Dendritic cell treated with granulocyte-macrophage colony-stimulating factor and Interleukin-4, amounts not matched to agents 40 ng/mL and 50 ng/mL, for 4 days (primary cell): Measurements from ENCODE around the gene RASL11B.
"Not testable (repeated sequence)": the region's sequence is repeated elsewhere in the genome, so short reads cannot be mapped to it uniquely, and the experiment has no call there.

Experiments used
- H3K27ac Mint-ChIP-seq: one replicate; pipeline ENCODE4 v1.8.0; 2022; ENCODE audit warnings: mild to moderate bottlenecking, mixed read lengths
- H3K27me3 Mint-ChIP-seq: one replicate; pipeline ENCODE4 v1.8.0; 2022; ENCODE audit warnings: mild to moderate bottlenecking, mixed read lengths
- H3K36me3 Mint-ChIP-seq: one replicate; pipeline ENCODE4 v1.8.0; 2022; ENCODE audit warnings: low read depth, mixed read lengths
- H3K4me1 Mint-ChIP-seq: one replicate; pipeline ENCODE4 v1.8.0; 2022; ENCODE audit warnings: low read depth, mixed read lengths
- H3K4me3 Mint-ChIP-seq: one replicate; pipeline ENCODE4 v1.8.0; 2022; ENCODE audit warnings: mild to moderate bottlenecking, moderate library complexity, mixed read lengths
- H3K9me3 Mint-ChIP-seq: one replicate; pipeline ENCODE4 v1.8.0; 2022; ENCODE audit warnings: mixed read lengths
- intact Hi-C: fragments of 100-400 bp; cut with micrococcal nuclease; formaldehyde crosslinking; loops from one replicate; pipeline ENCODE4 v1.15.0; 2022

The RASL11B gene

GRCh38 chr4:52861879-52862616, at the start of gene RASL11B:
Gene RASL11B, plus strand, starts transcription at chr4:52862317. Its CDS starts 191 bp downstream, at chr4:52862508.
- Mint-ChIP-seq H3K27ac (no peak within 1 kb of the TSS), H3K27me3 (peaks cover 48% of the 10 kb centered on the region), H3K4me3 (peak within 1 kb of the TSS; percentile 84), H3K36me3 (no peaks in the 10 kb centered on the region), H3K9me3 (peaks cover 11% of the 10 kb centered on the region), H3K4me1 (peaks cover 7% of the 10 kb centered on the region)
- intact Hi-C loops = loop anchor here (5.0 to 10.0 kb wide), 2 partner anchors 150 to 207 kb away; partner anchors contain the start of gene USP46

GRCh38 chr4:52813546-52813945, 48.6 kb upstream of the RASL11B start:
- Mint-ChIP-seq H3K4me1 (no peaks in the 10 kb centered on the region), H3K27ac (no peak overlapping the region), H3K27me3 (peaks cover 1% of the 10 kb centered on the region), H3K4me3 (no peak overlapping the region), H3K36me3 (no peaks in the 10 kb centered on the region), H3K9me3 (no peaks in the 10 kb centered on the region)
- intact Hi-C loops = no loop called here

DNA sequence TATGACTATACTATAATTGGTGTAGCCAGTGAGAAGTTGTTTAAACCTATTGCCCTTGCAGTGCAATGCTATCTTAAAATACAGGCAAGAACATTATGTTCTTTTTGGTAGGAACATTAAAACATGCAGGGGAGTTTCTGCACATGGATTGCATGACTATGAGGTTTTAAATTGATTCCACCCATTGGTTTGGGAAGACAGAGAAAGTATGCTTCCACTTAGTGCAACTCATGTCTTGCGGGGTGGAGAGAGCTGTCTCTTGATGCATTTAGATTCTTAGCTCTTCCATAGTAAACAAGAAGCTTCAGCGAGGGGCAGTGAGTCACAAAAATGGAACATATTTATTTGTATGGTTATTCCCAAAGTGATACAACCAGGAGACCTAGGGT, 39.5 kb upstream of the RASL11B start:
- H3K27ac Mint-ChIP-seq = no peak overlapping the region
- no peak overlapping the region for H3K4me3 Mint-ChIP-seq
- no peaks in the 10 kb centered on the region for H3K9me3 Mint-ChIP-seq
- no peaks in the 10 kb centered on the region for H3K4me1 Mint-ChIP-seq
- no peaks in the 10 kb centered on the region for H3K36me3 Mint-ChIP-seq
- intact Hi-C loops = no loop called here
- H3K27me3 Mint-ChIP-seq = no peaks in the 10 kb centered on the region

GRCh38 chr4:52822972-52823701, 39.0 kb upstream of the RASL11B start:
- Mint-ChIP-seq H3K4me3 (no peak overlapping the region), H3K27ac (no peak overlapping the region), H3K36me3 (no peaks in the 10 kb centered on the region), H3K27me3 (no peaks in the 10 kb centered on the region), H3K9me3 (no peaks in the 10 kb centered on the region), H3K4me1 (no peaks in the 10 kb centered on the region)
- intact Hi-C loops = no loop called here

- H3K4me1 Mint-ChIP-seq = no peaks in the 10 kb centered on the region
- intact Hi-C loops = no loop called here
- no peaks in the 10 kb centered on the region for H3K9me3 Mint-ChIP-seq
- no peaks in the 10 kb centered on the region for H3K36me3 Mint-ChIP-seq
- no peak overlapping the region for H3K27ac Mint-ChIP-seq
- no peak overlapping the region for H3K4me3 Mint-ChIP-seq
- no peaks in the 10 kb centered on the region for H3K27me3 Mint-ChIP-seq
Measured at GRCh38 chr4:52823702-52824092, 38.4 kb upstream of the RASL11B start.

GRCh38 chr4:52824270-52824602, 37.9 kb upstream of the RASL11B start:
- no peaks in the 10 kb centered on the region for H3K9me3 Mint-ChIP-seq
- H3K4me3 Mint-ChIP-seq = no peak overlapping the region
- intact Hi-C loops = no loop called here
- no peaks in the 10 kb centered on the region for H3K36me3 Mint-ChIP-seq
- H3K27ac Mint-ChIP-seq = no peak overlapping the region
- H3K27me3 Mint-ChIP-seq = no peaks in the 10 kb centered on the region
- no peaks in the 10 kb centered on the region for H3K4me1 Mint-ChIP-seq

DNA sequence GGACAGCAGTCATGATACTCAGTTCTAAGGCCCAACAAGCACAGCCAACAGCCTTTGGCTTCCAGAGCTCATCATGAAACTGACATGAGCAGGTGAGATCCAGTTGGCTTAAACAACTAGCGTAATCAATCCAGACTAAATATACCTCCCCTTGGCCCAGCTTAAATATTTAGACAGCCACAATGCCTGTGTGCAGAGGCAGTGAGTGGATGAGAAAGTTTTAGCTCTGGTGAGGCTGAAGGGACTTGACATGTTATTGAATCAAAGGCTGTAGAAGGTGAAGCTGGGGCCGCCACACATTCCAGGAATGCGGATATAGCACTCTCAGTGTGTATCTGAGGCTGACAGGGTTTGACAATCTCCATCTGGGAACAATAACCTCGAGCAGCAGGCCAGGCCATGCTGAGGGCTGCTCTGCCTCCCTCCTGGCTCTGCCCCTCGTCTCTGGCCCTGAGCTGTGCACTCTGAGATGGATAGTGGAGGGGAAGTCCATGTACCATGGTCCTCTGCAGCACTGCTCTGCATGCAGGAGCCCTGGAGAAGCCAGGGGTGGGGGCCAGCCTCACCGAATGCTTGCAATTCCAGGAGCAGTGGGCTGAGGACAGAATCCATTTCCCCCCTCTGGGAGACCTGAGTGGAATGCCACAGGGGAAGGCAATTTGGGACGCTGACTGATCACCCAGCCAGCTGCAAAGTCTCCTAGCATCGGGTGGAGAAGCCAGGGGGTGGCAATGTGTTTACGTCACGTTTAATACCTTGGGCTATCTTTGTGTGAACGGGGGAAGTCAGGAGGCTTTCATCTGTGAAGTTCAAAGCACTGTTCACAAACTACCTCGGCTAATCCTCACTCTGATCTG, 37.3 kb upstream of the RASL11B start:
- H3K27me3 Mint-ChIP-seq = no peaks in the 10 kb centered on the region
- H3K4me3 Mint-ChIP-seq = no peak overlapping the region
- H3K27ac Mint-ChIP-seq = no peak overlapping the region
- intact Hi-C loops = no loop called here
- H3K36me3 Mint-ChIP-seq = no peaks in the 10 kb centered on the region
- H3K4me1 Mint-ChIP-seq = no peaks in the 10 kb centered on the region
- H3K9me3 Mint-ChIP-seq = no peaks in the 10 kb centered on the region

- no peaks in the 10 kb centered on the region for H3K4me1 Mint-ChIP-seq
- no peak overlapping the region for H3K27ac Mint-ChIP-seq
Measured at GRCh38 chr4:52825460-52826090, 36.5 kb upstream of the RASL11B start.

DNA sequence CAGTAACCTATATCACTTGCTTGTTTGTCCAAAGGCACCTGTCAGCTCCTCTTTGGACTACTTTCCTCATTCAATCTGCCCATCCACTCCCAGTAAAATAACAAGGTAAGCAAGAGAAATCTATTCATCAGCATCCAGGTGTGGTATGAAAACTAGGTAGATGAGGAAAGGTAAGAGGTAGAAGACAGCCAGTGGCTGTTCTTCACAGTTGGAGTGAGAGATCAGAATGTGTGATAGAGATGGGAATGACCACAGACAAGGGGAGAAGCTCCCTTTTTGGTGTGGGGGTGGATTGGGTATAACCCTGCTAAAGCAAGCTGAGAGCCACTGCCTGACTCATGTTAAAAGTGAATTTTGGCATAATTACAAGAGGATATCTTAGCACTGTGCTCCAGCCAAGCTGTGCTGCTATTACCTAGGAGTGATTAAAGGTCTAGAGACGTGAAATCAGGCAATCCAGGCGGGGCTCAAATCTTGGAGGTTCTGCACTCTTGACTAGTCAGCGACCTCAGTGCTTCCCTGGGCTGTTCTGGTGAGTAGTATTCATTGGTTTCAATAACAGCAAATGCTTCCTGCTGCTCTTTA, 28.1 kb upstream of the RASL11B start:
- intact Hi-C loops = no loop called here
- H3K9me3 Mint-ChIP-seq = no peaks in the 10 kb centered on the region

More at GRCh38 chr4:52825460-52826090, 36.5 kb upstream of the RASL11B start:
- no peaks in the 10 kb centered on the region for H3K36me3 Mint-ChIP-seq
- no peak overlapping the region for H3K4me3 Mint-ChIP-seq
- no peaks in the 10 kb centered on the region for H3K9me3 Mint-ChIP-seq
- no peaks in the 10 kb centered on the region for H3K27me3 Mint-ChIP-seq
- intact Hi-C loops = no loop called here

DNA sequence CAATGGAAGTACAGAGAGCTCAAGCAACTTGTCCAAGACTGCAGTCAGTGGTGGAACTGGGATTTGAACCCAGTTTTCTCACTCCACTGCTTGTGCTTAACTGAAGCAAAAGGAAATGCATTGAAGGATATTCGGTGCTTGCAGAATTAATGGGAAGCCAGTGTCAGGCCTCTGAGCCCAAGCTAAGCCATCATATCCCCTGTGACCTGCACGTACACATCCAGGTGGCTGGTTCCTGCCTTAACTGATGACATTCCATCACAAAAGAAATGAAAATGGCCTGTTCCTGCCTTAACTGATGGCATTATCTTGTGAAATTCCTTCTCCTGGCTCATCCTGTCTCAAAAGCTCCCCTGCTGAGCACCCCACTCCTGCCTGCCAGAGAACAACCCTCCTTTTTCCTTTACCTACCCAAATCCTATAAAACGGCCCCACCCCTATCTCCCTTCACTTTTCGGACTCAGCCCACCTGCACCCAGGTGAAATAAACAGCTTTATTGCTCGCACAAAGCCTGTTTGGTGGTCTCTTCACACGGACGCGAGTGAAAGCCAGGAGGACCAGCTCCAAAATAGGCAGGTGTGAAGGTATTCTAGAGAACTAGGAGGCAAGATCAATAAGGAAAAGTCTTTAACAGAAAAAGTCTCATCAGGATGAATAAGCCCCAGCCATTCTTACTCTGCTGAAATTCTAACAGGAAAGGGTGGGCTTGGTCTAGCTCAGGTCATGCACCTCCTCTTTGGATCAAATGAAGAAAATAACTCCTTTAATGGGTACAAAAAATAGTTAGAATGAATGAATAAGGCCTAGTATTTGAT, 27.3 kb upstream of the RASL11B start:
- H3K9me3 Mint-ChIP-seq, H3K27me3 Mint-ChIP-seq, H3K36me3 Mint-ChIP-seq, H3K4me3 Mint-ChIP-seq, intact Hi-C loops, H3K27ac Mint-ChIP-seq, H3K4me1 Mint-ChIP-seq: not testable (repeated sequence)

More for the DNA sequence above, 28.1 kb upstream of the RASL11B start:
- Mint-ChIP-seq H3K4me1 (no peaks in the 10 kb centered on the region), H3K27me3 (peaks cover 2% of the 10 kb centered on the region), H3K27ac (no peak overlapping the region), H3K4me3 (no peak overlapping the region), H3K36me3 (no peaks in the 10 kb centered on the region)

- H3K27ac Mint-ChIP-seq = no peak overlapping the region
- H3K4me1 Mint-ChIP-seq = no peaks in the 10 kb centered on the region
- no peaks in the 10 kb centered on the region for H3K36me3 Mint-ChIP-seq
- H3K9me3 Mint-ChIP-seq = no peaks in the 10 kb centered on the region
- H3K27me3 Mint-ChIP-seq = peaks cover 2% of the 10 kb centered on the region
- H3K4me3 Mint-ChIP-seq = no peak overlapping the region
- intact Hi-C loops = no loop called here
Measured at GRCh38 chr4:52836120-52836519, 26.0 kb upstream of the RASL11B start.

GRCh38 chr4:52836678-52837077, 25.4 kb upstream of the RASL11B start:
- Mint-ChIP-seq H3K4me3 (no peak overlapping the region), H3K27me3 (peaks cover 2% of the 10 kb centered on the region), H3K36me3 (no peaks in the 10 kb centered on the region), H3K9me3 (no peaks in the 10 kb centered on the region), H3K27ac (no peak overlapping the region), H3K4me1 (no peaks in the 10 kb centered on the region)
- intact Hi-C loops = no loop called here
